ENCODE measurements around the gene BMPR1A. TPM values are rescaled to one million over a fixed set of nuclear protein-coding genes. Genes with fewer than 3 reads are reported as not detected.

BMPR1A gene
- total and polyA plus RNA-seq, 2 of the 13 experiments (the other 11 are each of a cell fraction or from before 2014, with no cell fraction given), result 17.8 to 44.2 TPM

DNA sequence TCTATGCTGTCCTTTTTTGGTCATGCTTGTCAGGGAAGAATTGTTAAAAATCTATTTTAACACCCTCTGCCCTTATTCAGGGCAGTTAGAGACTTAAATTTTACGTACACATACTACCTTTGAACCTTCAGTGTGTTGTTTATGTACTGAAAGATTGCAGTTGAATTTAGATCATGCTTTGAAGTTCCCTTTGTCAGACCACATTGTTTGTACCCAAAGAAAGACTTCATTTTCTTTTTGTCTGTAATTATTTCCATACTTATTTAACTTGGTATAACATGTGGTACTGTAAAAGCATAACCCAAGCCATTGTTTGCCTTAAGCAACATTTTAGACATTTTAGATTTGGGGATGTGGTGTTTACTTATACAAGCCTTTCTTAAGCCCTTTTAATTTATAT, 104.9 kb downstream of the BMPR1A start:
- Histone ChIP-seq H2AFZ (ENCODE audit: low read length) (no peak overlapping the region), H3K4me2 (ENCODE audit: low read depth, low read length) (peak overlapping the region; percentile 56), H3K27ac (ENCODE audit: extremely low read length, insufficient read depth, low read length) (peak overlapping the region; percentile 17), H3K9me3 (ENCODE audit: low read length) (no peaks in the 10 kb centered on the region), H3K27me3 (ENCODE audit: control insufficient read depth in 1 of 2, insufficient read depth in 2 of 2, low read length in 2 of 2) (no peaks in the 10 kb centered on the region), H3K79me2 (ENCODE audit: insufficient read depth, low read length) (no peaks in the 10 kb centered on the region), H3K4me3 (replicated peaks in 1 of 3; ENCODE audit: insufficient read depth in 1 of 3, low read depth in 2 of 3, low read length in 3 of 3) (no peak overlapping the region), H4K20me1 (ENCODE audit: insufficient read depth, low read length) (peaks cover 34% of the 10 kb centered on the region), H3K36me3 (replicated peaks in 1 of 2; ENCODE audit: control insufficient read depth in 1 of 2, insufficient read depth in 2 of 2, low read length in 2 of 2) (peaks cover 0 to under 1% of the 10 kb centered on the region in 2 experiments; a peak in 2 of 5 replicates), H3K4me1 (ENCODE audit: insufficient read depth, low read length) (peaks cover 29% of the 10 kb centered on the region), H3K9ac (ENCODE audit: insufficient read depth, low read depth, low read length) (0 out of 2 replicates have a peak overlapping the region, but pooled peaks have one; percentile 25)
- FAIRE-seq (no peak), DNase-seq (ENCODE audit: low spot score) (peak; percentile 67), ATAC-seq (peak; percentile 68)
- intact Hi-C loops (cut with micrococcal nuclease; ENCODE audit: unreplicated experiment), result no loop called here
- WGBS (ENCODE audit: low lambda C conversion rate), result 11% methylated on average over 1 of the region's 1 CpG
- CTCF ChIA-PET (ENCODE audit: low intra/inter-chr PET ratio, low total read pairs), result no interaction called here
- BruUV-seq (replicated peaks), result no TSS peak
- POLR2A ChIA-PET, result no interaction called here
- in situ Hi-C loops (cut with HindIII; ENCODE audit: extremely low pct_ligation_motif_present, low pct_unique_long_range_greater_than_20kb), result no loop called here
- TF ChIP-seq IRX3 (CRISPR knock-in tag; IDR thresholded peaks at IDR 0.05; ENCODE audit: borderline replicate concordance, low read depth), result no peak
- no peak for TF ChIP-seq ZNF7 (CRISPR knock-in tag; IDR thresholded peaks at IDR 0.05)
- TF ChIP-seq ZNF562 (CRISPR knock-in tag; IDR thresholded peaks at IDR 0.05; ENCODE audit: borderline replicate concordance), result no peak
- TF ChIP-seq STAT5B (CRISPR knock-in tag; IDR thresholded peaks at IDR 0.05), result no peak
- TF ChIP-seq, protein P1, sequence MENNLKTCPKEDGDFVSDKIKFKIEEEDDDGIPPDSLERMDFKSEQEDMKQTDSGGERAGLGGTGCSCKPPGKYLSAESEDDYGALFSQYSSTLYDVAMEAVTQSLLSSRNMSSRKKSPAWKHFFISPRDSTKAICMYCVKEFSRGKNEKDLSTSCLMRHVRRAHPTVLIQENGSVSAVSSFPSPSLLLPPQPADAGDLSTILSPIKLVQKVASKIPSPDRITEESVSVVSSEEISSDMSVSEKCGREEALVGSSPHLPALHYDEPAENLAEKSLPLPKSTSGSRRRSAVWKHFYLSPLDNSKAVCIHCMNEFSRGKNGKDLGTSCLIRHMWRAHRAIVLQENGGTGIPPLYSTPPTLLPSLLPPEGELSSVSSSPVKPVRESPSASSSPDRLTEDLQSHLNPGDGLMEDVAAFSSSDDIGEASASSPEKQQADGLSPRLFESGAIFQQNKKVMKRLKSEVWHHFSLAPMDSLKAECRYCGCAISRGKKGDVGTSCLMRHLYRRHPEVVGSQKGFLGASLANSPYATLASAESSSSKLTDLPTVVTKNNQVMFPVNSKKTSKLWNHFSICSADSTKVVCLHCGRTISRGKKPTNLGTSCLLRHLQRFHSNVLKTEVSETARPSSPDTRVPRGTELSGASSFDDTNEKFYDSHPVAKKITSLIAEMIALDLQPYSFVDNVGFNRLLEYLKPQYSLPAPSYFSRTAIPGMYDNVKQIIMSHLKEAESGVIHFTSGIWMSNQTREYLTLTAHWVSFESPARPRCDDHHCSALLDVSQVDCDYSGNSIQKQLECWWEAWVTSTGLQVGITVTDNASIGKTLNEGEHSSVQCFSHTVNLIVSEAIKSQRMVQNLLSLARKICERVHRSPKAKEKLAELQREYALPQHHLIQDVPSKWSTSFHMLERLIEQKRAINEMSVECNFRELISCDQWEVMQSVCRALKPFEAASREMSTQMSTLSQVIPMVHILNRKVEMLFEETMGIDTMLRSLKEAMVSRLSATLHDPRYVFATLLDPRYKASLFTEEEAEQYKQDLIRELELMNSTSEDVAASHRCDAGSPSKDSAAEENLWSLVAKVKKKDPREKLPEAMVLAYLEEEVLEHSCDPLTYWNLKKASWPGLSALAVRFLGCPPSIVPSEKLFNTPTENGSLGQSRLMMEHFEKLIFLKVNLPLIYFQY (CRISPR knock-in tag; IDR thresholded peaks at IDR 0.05; ENCODE audit: borderline replicate concordance), result no peak
- TF ChIP-seq MLX (CRISPR knock-in tag; IDR thresholded peaks at IDR 0.05), result no peak
- TF ChIP-seq, protein P2, sequence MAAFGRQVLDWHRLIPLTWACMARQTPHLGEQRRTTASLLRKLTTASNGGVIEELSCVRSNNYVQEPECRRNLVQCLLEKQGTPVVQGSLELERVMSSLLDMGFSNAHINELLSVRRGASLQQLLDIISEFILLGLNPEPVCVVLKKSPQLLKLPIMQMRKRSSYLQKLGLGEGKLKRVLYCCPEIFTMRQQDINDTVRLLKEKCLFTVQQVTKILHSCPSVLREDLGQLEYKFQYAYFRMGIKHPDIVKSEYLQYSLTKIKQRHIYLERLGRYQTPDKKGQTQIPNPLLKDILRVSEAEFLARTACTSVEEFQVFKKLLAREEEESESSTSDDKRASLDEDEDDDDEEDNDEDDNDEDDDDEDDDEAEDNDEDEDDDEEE (CRISPR knock-in tag; IDR thresholded peaks at IDR 0.05), result no peak
- TF ChIP-seq ZNF234 (CRISPR knock-in tag; conservative IDR thresholded peaks at IDR 0.05), result no peak
- no peak for TF ChIP-seq ZHX1 (CRISPR knock-in tag; IDR thresholded peaks at IDR 0.05; ENCODE audit: low read depth)
- TF ChIP-seq CREM (IDR thresholded peaks at IDR 0.05), result 0 out of 2 replicates have a peak, but pooled peaks have one; percentile 36
- TF ChIP-seq CREM (CRISPR knock-in tag; IDR thresholded peaks at IDR 0.05), result no peak
- TF ChIP-seq ZNF563 (CRISPR knock-in tag; IDR thresholded peaks at IDR 0.05), result no peak
- no peak for TF ChIP-seq ZNF547 (CRISPR knock-in tag; IDR thresholded peaks at IDR 0.05)
- TF ChIP-seq, protein P3, sequence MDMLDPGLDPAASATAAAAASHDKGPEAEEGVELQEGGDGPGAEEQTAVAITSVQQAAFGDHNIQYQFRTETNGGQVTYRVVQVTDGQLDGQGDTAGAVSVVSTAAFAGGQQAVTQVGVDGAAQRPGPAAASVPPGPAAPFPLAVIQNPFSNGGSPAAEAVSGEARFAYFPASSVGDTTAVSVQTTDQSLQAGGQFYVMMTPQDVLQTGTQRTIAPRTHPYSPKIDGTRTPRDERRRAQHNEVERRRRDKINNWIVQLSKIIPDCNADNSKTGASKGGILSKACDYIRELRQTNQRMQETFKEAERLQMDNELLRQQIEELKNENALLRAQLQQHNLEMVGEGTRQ (IDR thresholded peaks at IDR 0.05; ENCODE audit: low read depth, low read length), result no peak
- TF ChIP-seq, protein P3 (CRISPR knock-in tag; IDR thresholded peaks at IDR 0.05; ENCODE audit: borderline replicate concordance), result no peak

All from HepG2 (cell line).